Umbilical cord (tissue), 2 donors: Measurements from ENCODE around the gene OCIAD1. TPM values are rescaled to one million over a fixed set of nuclear protein-coding genes. Genes with fewer than 3 reads are reported as not detected.
"Not testable (repeated sequence)": the region's sequence is repeated elsewhere in the genome, so short reads cannot be mapped to it uniquely, and the experiment has no call there.

Experiments
- DNase-seq: peaks from one replicate; pipeline ENCODE4 v3.0.0-alpha.2; 2015; ENCODE audit warnings: low spot score
- total RNA-seq: library from RNA; depleted of rRNA; stranded (reverse); fragments of >200 nt; gene quantifications from one replicate; pipeline ENCODE4 v1.2.3, GENCODE V29; 2014; ENCODE audit warnings: low replicate concordance; ENCODE audit not compliant: insufficient read depth

The OCIAD1 gene
- total RNA-seq, 1 donor from 2014 or later, result 103 TPM

GRCh38 chr4:48816971-48817370 lies 13.9 kb upstream of the OCIAD1 start:
- no peak for DNase-seq

GRCh38 chr4:48821431-48821830 lies 9.5 kb upstream of the OCIAD1 start:
- DNase-seq, result not testable (repeated sequence)

- DNase-seq, result no peak
These were observed 3.3 kb upstream of the OCIAD1 start for GRCh38 chr4:48827622-48828021.

- no peak for DNase-seq
These were observed 693 bp downstream of the OCIAD1 start for GRCh38 chr4:48831532-48832030.

GRCh38 chr4:48832571-48832970 lies 1.7 kb downstream of the OCIAD1 start:
- no peak for DNase-seq

DNA sequence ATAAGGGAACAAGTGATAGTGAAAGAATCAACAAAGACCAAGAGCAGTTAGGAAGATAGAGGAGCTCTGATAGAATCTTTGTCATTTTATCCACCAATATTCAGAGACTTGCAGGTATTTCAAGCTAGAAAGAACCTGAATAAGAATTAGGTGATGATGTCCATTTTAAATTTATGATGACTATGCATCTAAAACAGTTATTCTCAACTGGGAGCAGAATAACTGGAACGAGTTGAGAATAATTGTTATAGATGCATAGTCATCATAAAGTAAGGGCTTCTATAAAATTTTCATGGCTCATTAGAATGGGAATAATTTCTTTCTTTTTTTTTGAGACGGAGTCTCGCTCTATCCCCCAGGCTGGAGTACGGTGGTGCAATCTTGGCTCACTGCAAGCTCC lies 5.8 kb downstream of the OCIAD1 start:
- no peak for DNase-seq

DNA sequence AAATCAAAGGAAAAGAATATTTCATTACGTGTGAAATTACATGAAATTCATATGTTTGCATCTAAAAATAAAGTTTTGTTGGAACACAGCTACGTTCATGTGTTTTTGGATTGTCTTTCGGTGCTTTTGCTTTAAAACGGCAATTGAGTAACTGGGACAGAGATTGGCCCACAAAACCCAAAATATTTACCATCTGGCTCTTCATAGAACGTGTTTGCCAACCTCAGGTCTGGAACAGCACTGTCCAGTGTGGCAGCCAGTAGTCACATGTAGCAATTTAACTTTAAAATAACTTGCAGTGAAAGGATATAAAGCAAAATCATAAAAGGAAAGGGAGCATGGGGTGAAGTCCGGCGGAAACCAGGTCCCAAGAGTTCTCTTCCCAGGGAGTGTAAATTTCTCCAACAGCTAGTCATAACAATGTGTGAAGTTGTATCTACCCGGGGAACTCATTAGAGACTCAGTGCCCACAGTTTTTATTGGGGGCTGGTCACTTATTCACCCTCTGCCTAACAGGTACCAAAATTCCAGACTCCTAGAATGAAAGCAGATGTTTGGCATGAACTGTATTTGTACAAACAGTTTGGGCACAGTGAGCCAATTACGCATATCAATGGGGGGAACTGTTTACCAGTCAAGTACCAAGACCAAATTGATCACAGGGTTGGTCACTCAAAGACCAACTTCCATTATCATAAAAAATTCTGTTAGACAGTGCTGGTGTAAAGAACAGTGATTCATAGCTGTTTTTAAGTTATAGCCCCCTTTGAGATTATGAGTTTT lies 10.3 kb downstream of the OCIAD1 start:
- no peak for DNase-seq

DNA sequence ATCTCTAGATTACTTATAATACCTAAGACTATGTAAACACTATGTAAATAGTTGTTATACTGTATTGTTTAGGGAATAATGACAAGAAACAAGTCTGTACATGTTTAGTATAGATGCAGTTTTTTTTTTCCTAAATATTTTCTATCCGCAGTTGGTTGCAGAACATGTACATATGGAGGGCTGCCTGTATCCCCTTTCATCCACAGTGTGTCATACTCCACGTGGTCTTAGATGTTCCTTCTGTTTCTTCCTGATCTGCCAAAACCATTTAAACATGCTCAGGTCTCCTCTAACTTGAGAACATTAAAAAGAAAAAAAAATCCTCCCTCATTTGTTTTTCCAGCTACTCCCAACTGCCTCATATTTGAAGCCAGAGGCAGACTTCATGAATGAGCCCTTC lies 14.0 kb downstream of the OCIAD1 start:
- DNase-seq, result no peak

- not testable (repeated sequence) for DNase-seq
These were observed 17.9 kb downstream of the OCIAD1 start for GRCh38 chr4:48848799-48849198.

DNA sequence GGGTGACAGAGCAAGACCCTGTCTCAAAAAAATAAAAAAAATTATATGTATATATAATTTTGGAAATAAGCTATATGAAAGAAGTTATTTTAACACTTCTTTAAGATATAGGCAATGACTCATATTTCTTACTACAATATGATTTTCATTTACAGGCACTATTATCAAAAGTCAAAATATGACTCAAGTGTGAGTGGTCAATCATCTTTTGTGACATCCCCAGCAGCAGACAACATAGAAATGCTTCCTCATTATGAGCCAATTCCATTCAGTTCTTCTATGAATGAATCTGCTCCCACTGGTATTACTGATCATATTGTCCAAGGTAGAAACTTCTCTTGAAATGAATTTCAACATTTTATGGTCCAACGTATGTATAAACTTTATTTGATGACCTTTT lies 20.8 kb downstream of the OCIAD1 start:
- no peak for DNase-seq

DNA sequence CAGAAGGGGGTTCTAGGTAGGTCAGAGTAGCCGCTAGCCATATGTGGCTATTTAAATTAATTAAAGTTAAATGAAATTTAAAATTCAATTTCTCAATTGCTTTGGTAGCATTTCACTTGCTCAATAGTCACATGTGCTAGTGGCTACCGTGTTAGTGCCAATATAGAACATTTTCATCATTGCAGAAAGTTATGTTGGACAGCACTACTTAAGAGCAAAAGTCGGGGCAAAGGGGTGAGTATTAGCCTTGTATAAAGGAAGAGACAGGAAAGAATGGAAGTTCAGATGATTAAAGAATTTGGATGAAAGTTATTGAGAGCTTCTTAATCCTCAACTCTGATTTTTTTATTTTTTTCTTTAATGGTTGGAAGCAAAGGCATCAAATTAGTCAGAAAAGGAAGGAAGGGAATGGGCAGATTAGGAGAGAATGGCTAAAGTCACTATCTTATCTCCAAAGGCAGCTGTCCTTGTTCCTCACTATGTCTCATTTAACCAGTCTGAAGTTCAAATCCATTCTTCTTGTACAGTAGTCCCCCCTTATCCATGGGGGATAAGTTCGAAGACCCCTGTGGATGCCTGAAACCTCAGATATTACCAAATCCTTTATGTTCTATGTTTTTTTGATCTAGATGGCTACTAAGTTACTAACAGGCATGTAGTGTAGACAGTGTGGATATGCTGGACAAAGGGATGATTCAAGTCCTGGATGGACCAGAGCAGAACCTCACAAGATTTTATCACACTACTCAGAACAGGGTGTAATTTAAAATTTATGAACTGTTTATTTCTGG lies 22.9 kb downstream of the OCIAD1 start:
- no peak for DNase-seq

DNA sequence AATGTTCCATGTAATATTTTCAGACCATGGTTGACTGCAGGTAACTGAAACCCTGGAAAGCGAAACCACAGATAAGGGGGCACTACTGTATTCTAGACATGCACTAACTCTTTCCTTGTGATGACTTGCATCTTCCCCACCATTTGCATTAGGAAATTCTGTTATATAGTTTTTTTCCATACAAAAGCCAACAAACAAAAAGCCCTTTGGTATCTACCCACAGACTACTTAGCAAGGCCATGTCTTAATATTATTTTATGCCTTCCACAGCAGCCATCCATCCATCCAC lies 23.5 kb downstream of the OCIAD1 start:
- no peak for DNase-seq

- DNase-seq, result no peak
These were observed 24.1 kb downstream of the OCIAD1 start for GRCh38 chr4:48854982-48855381.

DNA sequence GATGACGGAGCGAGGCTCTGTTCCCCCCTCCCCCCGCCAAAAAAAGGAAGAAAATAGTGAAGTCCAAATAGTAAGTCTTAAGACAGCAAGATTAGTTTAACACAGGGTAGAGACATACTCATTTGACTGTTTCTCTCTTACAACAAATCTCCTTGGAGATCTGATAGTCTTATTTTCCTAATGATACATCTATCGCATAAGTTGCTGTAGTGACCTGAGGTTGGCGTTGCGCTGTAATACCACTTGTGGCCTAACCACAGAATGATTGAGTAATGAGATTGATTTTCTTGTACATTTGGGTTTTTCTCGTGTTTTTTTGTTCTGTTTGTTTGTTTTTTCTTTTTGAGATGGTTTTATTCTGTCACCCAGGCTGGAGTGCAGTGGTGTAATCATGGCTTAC lies 27.2 kb downstream of the OCIAD1 start:
- no peak for DNase-seq

- DNase-seq, result no peak
These were observed 31.1 kb downstream of the OCIAD1 start for GRCh38 chr4:48862038-48862437.

DNA sequence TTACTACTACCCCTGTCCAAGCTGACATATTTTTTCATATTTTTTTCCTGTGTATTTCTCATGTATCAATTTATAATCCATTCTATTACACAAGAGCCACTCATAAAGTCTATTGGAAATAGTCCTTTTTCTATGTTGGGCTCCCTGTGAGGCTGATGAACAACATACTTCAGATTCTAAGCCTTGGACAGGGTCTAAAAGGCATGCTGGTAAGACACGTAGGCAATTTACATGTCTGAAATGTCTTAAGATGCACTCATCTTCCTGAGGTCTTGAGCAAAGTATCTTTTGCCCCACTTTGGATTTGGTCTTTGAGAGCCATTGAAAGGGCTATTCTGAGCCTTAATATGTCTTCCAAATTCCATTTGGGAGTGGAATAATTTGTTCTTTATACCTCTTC lies 31.8 kb downstream of the OCIAD1 start:
- DNase-seq, result no peak

DNA sequence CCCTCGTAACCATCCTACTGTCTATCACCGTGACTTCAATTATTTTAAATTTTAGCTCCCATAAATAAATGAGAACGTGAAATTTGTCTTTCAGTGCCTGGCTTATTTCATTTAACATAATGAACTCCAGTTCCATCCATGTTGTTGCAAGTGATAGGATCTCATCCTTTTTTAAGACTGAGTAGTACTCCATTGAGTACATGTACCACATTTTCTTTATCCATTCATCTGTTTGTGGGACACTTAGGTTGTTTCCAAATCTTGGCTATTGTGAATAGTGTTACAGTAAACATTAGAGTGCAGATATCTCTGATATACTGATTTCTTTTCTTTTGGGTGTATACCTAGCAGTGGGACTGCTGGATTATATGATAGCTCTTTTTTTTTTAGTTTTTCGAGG lies 32.8 kb downstream of the OCIAD1 start:
- no peak for DNase-seq

- not testable (repeated sequence) for DNase-seq
These were observed 33.8 kb downstream of the OCIAD1 start for GRCh38 chr4:48864696-48865095.

DNA sequence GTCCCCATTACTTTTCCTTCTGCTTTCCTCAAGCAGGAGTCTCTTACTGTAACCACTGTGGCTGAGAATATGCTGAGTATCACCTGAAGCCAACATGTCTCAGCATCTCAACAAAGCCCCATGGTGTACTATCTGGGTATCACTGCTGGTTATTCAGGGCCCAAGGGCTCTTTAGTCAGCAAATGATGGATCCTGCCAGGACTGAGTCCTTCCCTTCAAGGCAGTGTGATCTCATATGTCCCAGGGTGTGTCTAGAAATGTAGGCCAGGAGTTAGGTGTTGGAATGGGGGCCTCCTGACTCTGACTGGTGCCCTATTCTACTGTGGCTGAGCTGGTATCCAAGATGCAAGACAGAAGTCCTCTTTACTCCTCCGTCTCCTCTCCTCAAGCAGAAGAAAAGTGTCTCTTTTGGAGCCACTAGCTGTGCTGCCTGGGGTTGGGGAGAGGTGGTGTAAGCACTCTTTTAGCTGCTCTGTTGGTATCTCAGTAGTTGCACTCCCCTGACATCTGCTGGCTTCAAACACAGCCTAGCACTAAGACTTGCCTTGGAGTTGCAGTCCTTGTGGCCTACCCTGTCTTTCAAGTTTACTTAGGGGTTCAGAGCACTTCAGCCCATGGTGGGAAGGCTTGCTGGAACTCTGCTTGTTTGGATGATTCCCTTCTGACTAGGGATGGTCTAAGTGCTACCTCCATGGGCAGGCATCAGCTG lies 47.1 kb downstream of the OCIAD1 start:
- DNase-seq, result no peak

DNA sequence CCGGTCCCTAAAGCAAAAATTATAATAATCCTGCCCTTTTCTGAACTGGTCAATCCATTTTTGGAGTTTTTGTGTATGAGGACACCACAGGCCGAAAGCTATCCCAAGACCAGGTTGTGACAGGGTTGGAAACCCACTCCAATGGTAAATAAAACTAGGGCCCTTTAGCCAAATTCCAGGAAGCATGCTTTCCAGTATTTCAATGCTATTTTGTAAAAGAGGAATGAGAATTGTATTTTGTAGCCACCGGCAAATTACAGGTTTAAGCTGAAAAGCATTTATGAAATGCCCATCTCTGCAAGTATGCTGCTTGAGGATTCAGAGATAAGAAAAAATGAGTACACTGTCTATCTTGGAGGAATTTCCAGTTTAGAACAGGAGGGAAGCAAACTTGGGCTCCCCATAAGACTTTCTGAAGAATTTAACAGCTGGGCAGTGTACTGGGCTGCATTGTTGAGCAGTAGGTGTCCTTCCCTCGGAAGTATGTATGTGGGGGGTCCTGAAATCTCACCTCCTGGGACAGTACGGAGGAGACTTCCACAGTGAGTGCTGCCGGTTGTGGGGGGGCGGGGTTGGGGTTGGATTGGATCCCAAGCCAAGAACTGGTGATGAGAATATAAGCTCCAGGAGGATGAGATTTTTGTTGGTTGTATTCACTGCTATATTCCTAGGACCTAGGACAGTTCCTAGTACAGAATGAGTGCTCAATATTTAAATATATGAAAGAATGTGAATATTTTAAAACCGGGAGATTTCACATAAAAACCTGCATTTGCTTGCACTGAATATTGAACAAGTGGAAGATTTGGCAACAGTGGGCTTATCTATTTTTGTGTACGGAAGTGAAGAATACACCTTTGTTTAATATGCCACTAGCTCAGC lies 48.9 kb downstream of the OCIAD1 start:
- DNase-seq, result no peak

DNA sequence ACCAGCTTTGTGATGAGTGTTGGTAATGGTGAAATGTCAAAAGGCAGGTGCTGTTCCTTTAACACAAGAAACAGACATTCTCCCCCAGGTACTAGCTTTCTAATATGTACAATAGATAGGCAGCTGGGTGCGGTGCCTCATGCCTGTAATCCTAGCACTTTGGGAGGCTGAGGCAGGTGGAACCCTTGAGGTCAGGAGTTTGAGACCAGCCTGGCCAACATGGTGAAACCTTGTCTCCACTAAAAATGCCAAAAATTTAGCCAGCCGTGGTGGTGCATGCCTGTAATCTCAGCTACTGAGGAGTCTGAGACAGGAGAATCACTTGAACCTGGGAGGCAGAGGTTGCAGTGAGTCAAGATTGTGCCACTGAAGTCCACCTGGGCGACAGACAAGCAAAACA lies 50.8 kb downstream of the OCIAD1 start:
- DNase-seq, result not testable (repeated sequence)
